ENCODE data around the gene CARMIL3. TPM values are rescaled to one million over a fixed set of nuclear protein-coding genes. Genes with fewer than 3 reads are reported as not detected.

The CARMIL3 gene
- total RNA-seq, 1 donor from 2014 or later, result 0.19 TPM

GRCh38 chr14:24062216-24062980 lies 10.6 kb downstream of the CARMIL3 start:
- no peak for DNase-seq (ENCODE audit: low read depth)

GRCh38 chr14:24063263-24063836 lies 11.5 kb downstream of the CARMIL3 start:
- DNase-seq (ENCODE audit: low read depth), result peak; percentile 13

GRCh38 chr14:24064091-24064795 lies 12.4 kb downstream of the CARMIL3 start:
- peak; percentile 6 for DNase-seq (ENCODE audit: low read depth)

GRCh38 chr14:24064856-24065255 lies 13.0 kb downstream of the CARMIL3 start:
- no peak for DNase-seq (ENCODE audit: low read depth)

- no peak for DNase-seq (ENCODE audit: low read depth)
Measured at GRCh38 chr14:24065408-24065807, 13.6 kb downstream of the CARMIL3 start.

GRCh38 chr14:24066496-24067132 lies 14.8 kb downstream of the CARMIL3 start:
- DNase-seq (ENCODE audit: low read depth), result no peak

GRCh38 chr14:24067133-24068082 lies 15.6 kb downstream of the CARMIL3 start:
- DNase-seq (ENCODE audit: low read depth), result no peak

GRCh38 chr14:24068711-24069410 lies 17.1 kb downstream of the CARMIL3 start:
- DNase-seq (ENCODE audit: low read depth), result no peak

- DNase-seq (ENCODE audit: low read depth), result no peak
Measured at GRCh38 chr14:24069411-24069735, 17.6 kb downstream of the CARMIL3 start.

GRCh38 chr14:24070285-24071143 lies 18.7 kb downstream of the CARMIL3 start:
- DNase-seq (ENCODE audit: low read depth), result no peak

- DNase-seq (ENCODE audit: low read depth), result no peak
Measured at GRCh38 chr14:24071144-24071697, 19.4 kb downstream of the CARMIL3 start, which contains the start of gene CPNE6. Gene CPNE6 (plus strand): TSS chr14:24071562. CDS start chr14:24072937, 1,375 bp downstream.

GRCh38 chr14:24071836-24072430 lies 20.1 kb downstream of the CARMIL3 start:
- no peak for DNase-seq (ENCODE audit: low read depth)

- DNase-seq (ENCODE audit: low read depth), result no peak
Measured at GRCh38 chr14:24072436-24072835, 20.6 kb downstream of the CARMIL3 start.

- DNase-seq (ENCODE audit: low read depth), result no peak
Measured at GRCh38 chr14:24072881-24073877, 21.4 kb downstream of the CARMIL3 start.

GRCh38 chr14:24074625-24075484 lies 23.0 kb downstream of the CARMIL3 start:
- DNase-seq (ENCODE audit: low read depth), result no peak
